CMK (cell line): Measurements from ENCODE around the gene CIROP.

Experiments used
- DNase-seq: peaks from one replicate; pipeline ENCODE4 v3.0.0-alpha.2; 2010; ENCODE audit warnings: low read depth

CIROP gene, protein sequence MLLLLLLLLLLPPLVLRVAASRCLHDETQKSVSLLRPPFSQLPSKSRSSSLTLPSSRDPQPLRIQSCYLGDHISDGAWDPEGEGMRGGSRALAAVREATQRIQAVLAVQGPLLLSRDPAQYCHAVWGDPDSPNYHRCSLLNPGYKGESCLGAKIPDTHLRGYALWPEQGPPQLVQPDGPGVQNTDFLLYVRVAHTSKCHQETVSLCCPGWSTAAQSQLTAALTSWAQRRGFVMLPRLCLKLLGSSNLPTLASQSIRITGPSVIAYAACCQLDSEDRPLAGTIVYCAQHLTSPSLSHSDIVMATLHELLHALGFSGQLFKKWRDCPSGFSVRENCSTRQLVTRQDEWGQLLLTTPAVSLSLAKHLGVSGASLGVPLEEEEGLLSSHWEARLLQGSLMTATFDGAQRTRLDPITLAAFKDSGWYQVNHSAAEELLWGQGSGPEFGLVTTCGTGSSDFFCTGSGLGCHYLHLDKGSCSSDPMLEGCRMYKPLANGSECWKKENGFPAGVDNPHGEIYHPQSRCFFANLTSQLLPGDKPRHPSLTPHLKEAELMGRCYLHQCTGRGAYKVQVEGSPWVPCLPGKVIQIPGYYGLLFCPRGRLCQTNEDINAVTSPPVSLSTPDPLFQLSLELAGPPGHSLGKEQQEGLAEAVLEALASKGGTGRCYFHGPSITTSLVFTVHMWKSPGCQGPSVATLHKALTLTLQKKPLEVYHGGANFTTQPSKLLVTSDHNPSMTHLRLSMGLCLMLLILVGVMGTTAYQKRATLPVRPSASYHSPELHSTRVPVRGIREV

DNA sequence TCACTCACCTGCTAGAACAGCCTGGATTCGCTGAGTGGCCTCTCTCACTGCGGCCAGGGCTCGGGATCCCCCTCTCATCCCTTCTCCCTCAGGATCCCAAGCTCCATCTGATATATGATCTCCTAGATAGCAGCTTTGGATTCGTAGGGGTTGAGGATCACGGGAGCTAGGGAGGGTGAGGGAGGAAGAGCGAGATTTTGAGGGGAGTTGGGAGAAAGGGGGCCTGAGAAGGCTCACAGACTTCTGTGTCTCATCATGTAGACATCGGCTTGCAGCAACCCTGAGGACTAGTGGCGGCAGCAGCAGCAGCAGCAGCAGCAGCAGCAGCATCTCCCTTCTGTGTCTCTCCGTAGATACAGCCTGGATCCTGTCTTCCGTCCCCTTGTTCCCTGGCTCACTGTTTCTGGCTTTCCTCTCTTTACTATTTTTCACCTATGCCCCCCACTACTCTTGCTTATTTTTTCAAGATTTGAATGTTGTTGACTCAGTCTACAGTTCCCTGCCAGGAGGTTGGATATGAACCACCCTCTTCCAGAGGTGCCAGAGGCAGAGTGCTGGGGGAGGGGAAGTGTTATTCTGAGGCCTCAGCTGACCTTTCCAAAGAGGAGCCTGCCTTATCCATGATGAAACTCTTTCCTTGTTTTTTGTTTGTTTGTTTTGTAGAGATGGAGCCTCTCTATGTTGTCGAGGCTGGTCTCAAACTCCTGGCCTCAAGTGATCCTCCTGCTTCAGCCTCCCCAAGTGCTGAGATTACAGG lies at the start of gene CIROP:
Gene CIROP (minus strand): TSS at position 399 of the 757 bp plus-strand sequence. CDS start 69 bp downstream, at position 330.
- DNase-seq, result no peak

DNA sequence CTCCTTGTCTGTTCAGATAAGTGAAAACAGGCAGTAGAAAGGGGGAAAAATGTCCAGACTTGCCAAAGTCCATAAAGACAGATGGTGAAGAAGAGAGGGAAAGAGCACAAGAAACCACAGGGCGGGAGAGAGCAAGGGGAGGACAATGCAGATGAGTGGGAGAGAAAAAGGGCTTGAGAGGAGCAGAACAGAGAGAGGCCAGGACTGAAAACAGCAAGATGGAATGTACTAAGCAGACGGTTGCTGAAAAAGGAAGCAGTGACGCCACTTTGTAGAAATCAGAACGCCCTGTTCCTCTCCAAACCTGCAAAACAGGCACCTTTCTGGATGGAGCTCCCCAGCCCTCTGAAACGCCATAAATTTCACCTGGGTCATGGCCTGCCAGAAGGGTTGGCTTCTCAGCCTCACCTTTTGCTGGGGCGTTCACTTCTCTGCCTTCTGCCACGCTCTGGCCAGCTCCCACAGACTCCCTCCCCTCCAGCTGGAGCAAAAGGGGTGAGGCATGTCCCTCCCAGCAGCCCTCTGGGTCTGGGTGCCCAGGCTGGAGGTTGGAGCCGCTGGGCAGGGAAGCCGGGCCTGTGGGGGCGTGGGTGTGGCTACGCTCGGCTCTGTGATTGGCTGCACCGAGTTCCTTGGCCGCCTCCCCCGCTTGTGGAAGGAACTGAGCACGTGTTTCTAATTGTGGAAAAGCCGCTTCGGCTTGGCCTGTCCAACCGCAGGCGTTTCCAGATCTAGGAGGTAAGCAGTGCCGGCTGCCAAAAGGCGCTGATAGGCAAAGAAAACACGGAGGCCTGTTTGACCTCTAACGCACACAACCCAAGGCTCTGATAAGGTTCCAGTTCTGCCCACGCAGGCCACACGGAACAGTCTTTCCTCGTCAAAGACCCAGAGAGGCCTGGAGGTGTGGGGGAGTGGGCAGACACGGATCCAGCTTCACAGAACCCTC lies 49.3 kb upstream of the CIROP start:
- DNase-seq, result peak; percentile 70

DNA sequence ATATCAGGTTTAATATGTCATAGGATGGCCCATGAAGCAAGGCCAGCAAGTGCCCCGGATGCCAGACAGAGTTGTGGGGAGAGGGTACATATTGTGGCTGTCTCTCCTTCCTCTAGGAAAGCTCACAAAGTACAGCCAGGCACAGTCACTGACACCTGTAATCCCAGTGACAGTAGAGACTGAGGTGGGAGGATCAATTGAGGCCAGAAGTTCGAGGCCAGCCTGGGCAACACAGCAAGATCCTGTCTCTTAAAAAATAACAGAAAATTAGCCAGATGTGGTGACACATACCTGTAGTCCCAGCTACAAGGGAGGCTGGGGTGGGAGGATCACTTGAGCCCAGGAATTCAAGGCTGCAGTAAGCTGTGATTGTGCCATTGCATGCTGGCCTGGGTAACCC lies 46.6 kb upstream of the CIROP start:
- DNase-seq, result no peak

DNA sequence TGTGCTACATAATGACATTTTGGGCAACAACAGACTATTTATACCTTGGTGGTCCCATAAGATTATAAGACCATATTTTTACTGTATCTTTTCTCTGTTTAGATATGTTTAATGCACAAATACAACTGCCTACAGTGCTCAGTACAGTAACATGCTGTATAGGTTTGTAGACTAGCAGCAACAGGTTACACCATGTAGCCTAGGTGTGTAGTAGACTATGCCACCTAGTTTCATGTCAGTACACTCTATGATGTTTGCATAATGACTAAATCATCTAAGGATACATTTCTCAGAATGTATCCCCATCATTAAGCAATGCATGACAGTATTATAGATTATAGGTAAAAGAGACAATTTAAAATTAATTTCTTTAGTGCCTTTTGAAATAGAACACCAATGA lies 45.0 kb upstream of the CIROP start:
- DNase-seq, result no peak

DNA sequence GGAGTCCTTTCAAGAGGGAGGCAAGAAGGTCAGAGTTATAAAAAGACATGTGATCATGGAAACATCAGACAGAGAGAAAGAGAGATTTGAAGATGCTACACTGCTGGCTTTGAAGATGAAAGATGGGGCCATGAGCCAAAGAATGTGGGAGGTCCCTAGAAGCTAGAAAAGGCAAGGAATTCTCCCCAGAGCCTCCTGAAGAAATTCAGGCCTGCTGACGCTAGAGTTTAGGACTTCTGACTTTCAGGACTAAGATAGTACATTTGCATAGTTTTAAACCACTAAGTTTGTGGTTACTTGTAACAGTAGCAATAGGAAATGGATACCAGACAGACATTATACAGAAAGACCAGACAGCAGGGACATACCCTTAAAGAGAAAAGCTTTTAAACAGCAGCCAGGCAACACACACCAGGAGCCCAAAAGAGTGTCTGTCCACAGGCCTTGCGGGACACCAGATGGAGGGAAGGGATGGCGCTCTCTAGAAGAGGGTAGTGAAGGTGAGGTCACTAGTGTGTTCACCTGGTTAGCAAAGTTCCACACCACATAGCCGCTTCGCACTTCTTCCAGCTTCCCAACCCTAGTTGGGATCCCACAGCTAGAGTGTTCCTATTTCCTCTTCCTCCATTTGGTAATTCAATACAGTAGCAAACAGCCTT lies 43.9 kb upstream of the CIROP start:
- DNase-seq, result no peak

DNA sequence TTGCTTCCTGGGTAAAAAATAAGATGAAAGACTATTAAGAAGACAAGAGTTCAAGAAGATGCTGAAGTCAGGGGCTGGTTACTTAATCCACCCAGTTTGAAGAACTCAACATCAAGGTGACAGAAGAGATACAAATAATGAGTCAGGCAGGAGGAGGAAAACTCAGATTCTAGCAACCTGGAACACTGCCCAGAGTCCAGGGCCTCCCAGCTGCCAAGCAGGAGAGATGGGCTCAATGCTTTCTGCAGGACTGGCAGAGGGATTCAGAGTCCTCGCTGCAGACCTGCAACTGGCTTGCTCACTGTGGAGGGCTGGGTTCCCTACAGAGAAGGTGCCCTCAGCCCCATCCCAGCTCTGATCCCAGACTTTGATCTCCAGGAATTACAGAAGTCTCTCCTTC lies 42.9 kb upstream of the CIROP start:
- DNase-seq, result no peak

DNA sequence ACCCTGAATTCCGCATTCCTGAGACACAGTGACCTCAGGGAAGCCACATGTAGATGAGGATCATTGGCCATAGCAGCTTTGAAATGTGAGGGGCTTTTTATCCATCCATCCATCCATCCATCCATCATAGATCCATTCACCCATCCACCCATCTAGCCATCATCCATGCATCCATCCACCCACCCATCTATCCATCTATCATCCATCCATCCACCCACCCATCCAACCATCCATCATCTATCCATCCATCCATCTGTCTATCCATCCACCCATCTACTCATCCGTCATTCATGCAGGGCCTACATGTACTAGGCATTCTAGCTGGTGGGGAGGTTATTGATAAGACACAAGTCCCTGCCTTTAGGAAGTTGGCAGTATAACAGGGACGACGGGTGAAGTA lies 42.2 kb upstream of the CIROP start:
- no peak for DNase-seq

DNA sequence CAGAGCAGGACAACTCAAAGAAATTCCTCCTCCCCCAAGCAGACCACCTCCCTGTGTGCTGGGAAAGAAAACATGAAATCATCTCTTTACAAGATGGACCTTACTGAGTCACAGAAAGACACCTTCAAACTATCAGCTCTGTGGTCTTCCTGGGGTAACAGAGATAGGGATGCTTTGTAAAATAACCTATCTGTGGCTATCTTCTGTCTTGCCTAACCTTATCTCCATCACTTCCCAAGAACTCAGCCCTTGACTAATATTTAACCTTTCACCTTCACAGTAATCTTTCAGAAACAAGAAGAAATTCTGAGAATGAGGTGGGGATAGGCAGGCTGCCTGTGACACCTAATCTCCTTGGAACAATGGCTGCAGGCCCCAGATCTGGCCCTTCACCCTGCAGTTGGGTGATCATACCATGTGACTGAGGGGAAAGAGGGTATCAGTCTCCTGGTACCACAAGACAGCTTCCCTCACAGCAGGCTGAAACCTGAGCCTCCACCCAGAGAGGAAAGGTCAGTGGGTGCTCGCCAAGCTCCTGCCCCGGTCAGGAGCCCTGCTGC lies 41.6 kb upstream of the CIROP start:
- DNase-seq, result no peak

DNA sequence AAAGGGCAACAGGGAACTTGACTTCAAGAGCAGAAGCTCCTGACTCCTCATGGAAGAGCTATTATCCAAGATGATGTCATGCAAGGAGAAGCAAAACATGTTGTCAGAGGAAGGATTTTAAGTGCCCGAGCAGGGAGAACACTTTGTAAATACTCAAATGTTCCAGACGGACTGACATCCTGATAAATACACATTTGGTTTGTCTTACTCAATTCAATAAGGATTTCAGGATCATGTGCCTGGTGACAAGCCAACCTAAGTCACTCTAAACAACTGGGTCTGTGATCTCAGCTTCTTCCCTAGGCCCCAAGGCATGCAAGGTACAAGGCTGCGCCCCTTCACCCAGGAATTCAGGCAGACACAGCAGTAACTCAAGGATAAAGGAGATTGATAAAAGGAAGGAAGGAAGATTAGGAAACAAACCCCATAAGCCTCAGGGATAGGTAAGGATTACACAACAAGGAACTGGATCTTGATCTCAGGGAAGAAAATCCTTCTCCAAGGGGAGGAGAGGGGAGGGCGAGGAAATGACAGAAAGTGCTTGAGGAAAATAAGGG lies 41.1 kb upstream of the CIROP start:
- DNase-seq, result no peak

DNA sequence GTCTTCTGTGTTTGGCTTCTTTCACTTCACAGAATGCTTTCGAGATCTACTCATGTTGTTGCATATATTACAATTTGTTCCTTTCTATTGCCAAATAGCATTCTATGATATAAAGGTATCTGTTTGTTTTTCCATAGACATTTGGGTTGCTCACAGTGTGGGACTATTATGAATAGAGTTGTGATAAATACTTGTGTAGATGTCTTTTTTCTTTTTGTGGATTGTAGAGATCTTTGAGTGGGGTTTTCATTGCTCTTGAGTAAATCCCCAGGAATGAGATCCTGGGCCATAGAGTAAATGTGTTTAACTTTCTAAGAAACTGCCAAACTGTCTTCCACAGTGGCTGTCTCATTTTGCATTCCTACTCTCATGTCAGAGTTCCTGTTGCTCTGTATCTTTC lies 39.1 kb upstream of the CIROP start:
- DNase-seq, result no peak

DNA sequence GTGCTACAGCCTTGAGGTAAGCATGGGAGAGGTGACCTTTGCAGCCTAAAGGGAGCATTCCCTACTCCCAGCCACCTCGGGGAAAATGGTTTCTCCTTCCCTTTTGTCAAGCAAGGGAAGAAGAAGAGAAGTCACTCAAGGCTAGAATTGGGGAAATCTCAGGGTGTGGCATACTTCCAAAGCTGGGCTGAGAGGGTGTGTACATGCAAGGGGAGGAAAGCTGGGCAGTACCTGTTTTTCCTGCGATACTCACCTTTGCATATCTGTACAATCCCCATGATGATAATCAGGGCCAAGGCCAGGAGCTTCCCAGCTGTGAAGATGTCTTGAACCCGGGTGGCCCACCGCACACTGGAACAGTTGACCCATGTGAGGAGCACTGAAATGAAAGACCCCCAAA lies 38.0 kb upstream of the CIROP start:
- DNase-seq, result no peak

DNA sequence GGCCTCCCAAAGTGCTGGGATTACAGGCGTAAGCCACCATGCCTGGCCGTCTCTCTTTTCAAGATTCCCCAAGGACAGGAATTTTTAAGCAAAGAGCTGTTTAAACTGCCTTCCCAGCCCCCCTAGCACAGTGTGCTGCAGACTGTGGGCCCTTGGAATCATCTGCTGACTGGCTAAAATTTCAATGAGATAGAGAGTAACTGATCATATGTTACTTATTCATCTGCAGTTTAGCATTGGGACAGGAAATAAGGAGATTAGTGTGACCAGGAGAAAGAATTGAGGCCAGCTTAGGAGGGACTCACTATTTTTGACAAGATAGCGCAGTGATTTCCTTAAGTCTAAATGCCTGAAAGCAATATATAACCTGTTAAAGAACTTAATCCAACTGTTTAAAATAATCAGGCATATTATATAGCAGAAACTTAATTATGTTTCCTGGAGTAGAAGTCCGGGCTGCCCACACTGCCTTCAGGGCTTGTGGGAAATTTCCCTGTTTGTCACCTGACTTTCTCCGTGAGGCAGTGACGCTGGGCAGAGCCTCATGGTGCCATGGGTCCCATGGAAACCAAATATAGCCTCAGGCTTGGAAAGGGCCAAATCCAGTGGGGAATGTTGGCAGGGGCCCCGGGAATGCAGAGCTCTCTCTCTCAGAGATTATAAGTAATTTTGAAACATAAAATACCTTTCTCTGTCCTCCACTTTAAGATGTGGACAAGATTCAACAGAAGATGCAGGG lies 37.1 kb upstream of the CIROP start:
- DNase-seq, result no peak

DNA sequence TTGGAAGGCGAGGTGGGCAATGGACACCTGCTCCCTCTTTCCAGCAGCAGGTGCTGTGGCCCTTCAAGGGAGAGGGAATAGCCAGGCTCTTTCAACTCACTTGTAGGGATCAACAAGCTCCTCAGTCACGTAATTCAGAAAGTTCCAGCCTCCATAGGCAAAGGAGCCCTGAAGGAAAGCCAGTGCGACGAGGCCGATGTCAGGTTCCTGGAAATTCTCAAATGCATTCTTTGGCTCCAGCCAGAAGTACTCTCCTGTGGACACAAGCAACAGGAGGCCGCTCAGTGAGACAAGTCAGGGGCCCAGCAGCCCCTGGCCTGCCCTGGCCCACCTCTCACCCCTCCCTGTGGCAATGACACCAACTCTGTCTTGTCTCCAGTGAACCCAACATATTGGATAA lies 35.6 kb upstream of the CIROP start:
- no peak for DNase-seq

DNA sequence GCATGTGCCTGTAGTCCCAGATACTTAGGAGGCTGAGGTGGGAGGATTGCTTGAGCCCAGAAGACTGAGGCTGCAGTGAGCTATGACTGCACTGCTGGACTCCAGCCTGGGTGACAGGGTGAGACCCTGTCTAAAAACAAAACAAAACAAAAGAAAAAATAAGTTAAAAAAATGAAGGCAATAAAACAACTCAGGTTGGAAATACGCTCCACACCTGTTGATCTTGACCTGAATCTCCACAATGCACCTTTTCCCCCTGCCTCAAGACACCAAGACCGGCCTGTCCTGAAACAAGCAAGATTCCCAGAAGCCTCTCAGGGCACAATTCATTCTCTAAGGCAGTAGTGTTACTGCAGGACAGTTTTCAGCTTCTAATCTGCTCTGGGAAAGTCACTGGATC lies 35.1 kb upstream of the CIROP start:
- DNase-seq, result no peak

DNA sequence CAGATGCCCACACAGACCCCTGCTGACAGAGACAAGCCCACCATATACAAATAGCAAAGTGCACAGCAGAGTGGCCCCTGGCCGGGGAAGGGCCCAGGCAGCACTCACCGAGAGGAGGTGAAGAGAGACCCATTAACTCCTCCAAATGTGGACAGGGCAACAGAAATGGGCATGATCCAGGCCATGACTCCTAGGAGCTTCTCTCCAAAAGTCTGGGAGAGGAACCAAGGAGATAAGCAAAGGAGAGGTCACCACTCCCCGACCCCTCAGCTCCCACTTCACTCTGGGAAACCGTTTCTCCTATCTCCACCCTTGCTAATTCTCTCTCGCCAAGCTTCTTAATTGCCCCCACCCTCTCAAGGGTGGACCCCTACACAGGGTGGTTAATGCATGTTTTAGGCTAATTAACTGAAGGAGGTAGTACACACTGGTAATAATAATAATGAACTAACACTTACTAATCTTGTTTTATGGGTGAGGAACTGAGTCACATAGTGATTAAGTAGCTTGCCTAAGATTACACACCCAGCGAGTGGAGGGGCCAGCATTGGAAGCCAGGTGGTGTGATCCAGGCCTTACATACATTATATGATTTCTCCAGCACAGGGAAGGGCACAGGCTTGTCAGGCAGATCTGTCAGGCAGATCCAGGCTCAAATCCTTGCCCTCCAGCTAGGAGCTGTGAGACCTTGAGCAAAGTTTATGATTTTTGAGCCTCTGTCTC lies 33.2 kb upstream of the CIROP start:
- DNase-seq, result no peak

DNA sequence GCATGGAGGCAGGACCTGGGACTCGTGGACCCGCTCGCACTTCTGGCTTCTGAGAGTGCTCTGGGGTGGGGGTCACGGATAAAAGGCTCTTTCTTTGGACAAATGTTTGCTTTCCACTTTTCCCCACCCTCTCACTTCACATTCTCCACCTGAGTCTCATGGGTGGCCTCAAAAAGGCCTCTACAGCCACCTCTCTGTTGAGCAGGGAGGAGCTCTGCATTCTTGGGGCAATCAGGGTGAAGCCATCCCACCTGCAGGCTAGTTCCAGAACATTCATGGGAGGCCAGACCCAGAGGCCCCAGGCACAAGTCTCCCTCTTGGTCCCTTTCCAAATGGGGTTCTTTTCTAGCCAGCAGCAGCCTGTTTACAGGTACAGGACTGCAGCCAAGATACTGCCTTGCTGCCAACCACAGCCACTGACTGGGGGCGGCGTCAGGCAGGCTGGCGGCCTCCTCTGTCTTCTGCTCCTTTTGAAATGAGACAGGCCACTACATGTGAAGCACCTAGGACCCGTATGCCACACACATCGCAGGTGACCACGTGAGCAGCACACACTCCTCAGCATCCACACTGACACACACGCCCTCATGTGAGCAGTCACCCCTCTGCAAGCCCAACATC lies 32.5 kb upstream of the CIROP start:
- DNase-seq, result no peak

DNA sequence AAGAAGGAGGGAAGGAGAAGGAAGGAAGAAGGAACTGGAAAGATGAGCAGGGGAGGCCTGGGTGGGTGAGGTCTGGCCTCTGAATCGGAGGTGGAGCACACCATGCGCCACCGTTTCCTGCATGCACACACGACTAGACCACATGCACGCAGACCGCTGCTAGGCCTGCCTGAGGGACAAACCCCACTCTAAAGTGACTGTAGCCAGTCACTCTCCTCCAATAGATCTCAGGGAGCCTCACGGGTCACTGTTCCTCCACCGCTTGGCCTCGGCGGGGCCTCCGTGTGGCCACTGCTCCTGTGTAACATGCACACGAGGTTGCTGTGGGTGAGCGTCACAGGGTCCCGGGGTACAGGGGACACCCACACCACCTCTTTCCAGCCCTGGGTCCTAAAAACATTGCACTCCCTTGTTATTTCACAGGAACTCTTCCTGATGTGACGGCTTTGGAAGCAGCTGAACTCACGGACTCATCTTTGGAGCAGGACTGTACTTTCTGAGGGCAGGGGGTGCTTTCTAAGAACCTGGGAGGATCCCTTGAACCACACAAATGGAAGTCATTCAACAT lies 31.9 kb upstream of the CIROP start:
- no peak for DNase-seq

DNA sequence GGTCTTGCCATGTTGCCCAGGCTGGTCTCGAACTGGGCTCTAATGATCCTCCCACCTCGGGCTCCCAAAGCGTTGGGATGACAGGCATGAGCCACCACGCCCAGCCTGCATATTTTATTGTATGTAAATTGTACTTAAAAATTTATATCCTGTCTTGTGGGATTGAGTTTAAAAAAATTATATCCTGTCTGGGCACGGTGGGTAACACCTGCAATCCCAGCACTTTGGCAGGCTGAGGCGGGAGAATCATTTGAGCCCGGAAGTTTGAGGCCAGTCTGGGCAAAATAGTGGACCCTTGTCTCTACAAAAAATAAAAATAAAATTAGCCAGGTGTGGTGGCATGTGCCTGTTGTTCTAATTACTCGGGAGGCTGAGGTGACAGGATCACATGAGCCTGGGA lies 28.2 kb upstream of the CIROP start:
- no peak for DNase-seq
